HG03280 (cell line): Measurements from ENCODE around the gene LY6G6C.
A peak's percentile ranks its signal among the peaks of the same experiment; 100 is the strongest.

Experiments
- ATAC-seq: cut with Tn5 transposase; IDR thresholded peaks from one replicate; pipeline ENCODE4 v1.9.1; 2021; ENCODE audit warnings: mild to moderate bottlenecking, moderate library complexity; ENCODE audit not compliant: unreplicated experiment

Gene LY6G6C

GRCh38 chr6:31727717-31728671 lies 6.4 kb upstream of the LY6G6C start:
- no peak for ATAC-seq

GRCh38 chr6:31727034-31727716 lies 5.6 kb upstream of the LY6G6C start:
- ATAC-seq: peak; percentile 53

GRCh38 chr6:31725502-31726350 lies 4.2 kb upstream of the LY6G6C start:
- ATAC-seq: no peak

GRCh38 chr6:31723980-31724691 lies 2.6 kb upstream of the LY6G6C start:
- ATAC-seq: no peak

GRCh38 chr6:31723245-31723979 lies 1.9 kb upstream of the LY6G6C start, which contains the start of gene MPIG6B:
TSS of gene MPIG6B (plus strand) at chr6:31723373. CDS start at chr6:31723384, 11 bp downstream.
- ATAC-seq: no peak

GRCh38 chr6:31722173-31722572 lies 627 bp upstream of the LY6G6C start:
- no peak for ATAC-seq

- no peak for ATAC-seq
These were observed 1.3 kb downstream of the LY6G6C start for GRCh38 chr6:31720196-31720770.

- ATAC-seq: no peak
These were observed 2.5 kb downstream of the LY6G6C start for GRCh38 chr6:31719001-31719400.

GRCh38 chr6:31718265-31718664 lies 3.3 kb downstream of the LY6G6C start:
- no peak for ATAC-seq

- no peak for ATAC-seq
These were observed 3.9 kb downstream of the LY6G6C start for GRCh38 chr6:31717499-31718222.

GRCh38 chr6:31715022-31715958 lies 6.3 kb downstream of the LY6G6C start, which contains the start of gene LY6G6D:
TSS of gene LY6G6D (plus strand) at chr6:31715348. CDS start at chr6:31715356, 8 bp downstream.
- ATAC-seq: no peak

GRCh38 chr6:31713991-31714684 lies 7.4 kb downstream of the LY6G6C start:
- ATAC-seq: no peak

- ATAC-seq: no peak
These were observed 8.1 kb downstream of the LY6G6C start for GRCh38 chr6:31713465-31713864.

- ATAC-seq: no peak
These were observed 9.2 kb downstream of the LY6G6C start for GRCh38 chr6:31712296-31712695.

GRCh38 chr6:31711233-31711632 lies 10.3 kb downstream of the LY6G6C start:
- ATAC-seq: no peak

GRCh38 chr6:31710523-31711219 lies 10.9 kb downstream of the LY6G6C start:
- no peak for ATAC-seq
